ENCODE data around the gene TMEM9.

- no peak for TF ChIP-seq CTCF (conservative IDR thresholded peaks at IDR 0.05; ENCODE audit: low read depth, low read length)
- TF ChIP-seq EZH2phosphoT487 (IDR thresholded peaks at IDR 0.05; ENCODE audit: borderline replicate concordance, low read length) = no peak
- TF ChIP-seq EZH2 (IDR thresholded peaks at IDR 0.05; ENCODE audit: low read length, unreplicated experiment) = no peak
Observed at GRCh38 chr1:201178718-201179117, 24.4 kb upstream of the TMEM9 start.
